HepG2 (cell line): Measurements from ENCODE around the gene MAST1. TPM values are rescaled to one million over a fixed set of nuclear protein-coding genes. Genes with fewer than 3 reads are reported as not detected.

ENCODE experiments used
- ESRRA ChIP-seq: sonication (generic); formaldehyde crosslinking; IDR thresholded peaks from 2 replicates; pipeline ENCODE4 v1.5.1; 2020; ENCODE audit warnings: mild to moderate bottlenecking, low read depth, missing genetic modification reagents
- KLF11 ChIP-seq: IDR thresholded peaks from 2 replicates; pipeline ENCODE4 v1.6.1; 2016; ENCODE audit warnings: missing compliant biosample characterization
- KLF6 ChIP-seq: IDR thresholded peaks from 2 replicates; pipeline ENCODE4 v1.8.0; 2016; ENCODE audit warnings: missing biosample characterization, missing genetic modification reagents
- RBFOX2 ChIP-seq: fragments of 200-400 bp; formaldehyde crosslinking; IDR thresholded peaks from 2 replicates; pipeline ENCODE4 v1.6.1; 2017; ENCODE audit warnings: low read depth, mild to moderate bottlenecking, low read length
- TBP ChIP-seq: sonication (generic); formaldehyde crosslinking; IDR thresholded peaks from 2 replicates; pipeline ENCODE4 v1.5.0; 2020; ENCODE audit warnings: missing genetic modification reagents
- YEATS2 ChIP-seq: sonication (generic); formaldehyde crosslinking; IDR thresholded peaks from 2 replicates; pipeline ENCODE4 v1.4.0; 2020; ENCODE audit warnings: missing genetic modification reagents, borderline replicate concordance
- ZNF446 ChIP-seq: sonication (generic); formaldehyde crosslinking; IDR thresholded peaks from 2 replicates; pipeline ENCODE4 v1.5.0; 2020; ENCODE audit warnings: mild to moderate bottlenecking, missing genetic modification reagents
- ZNF572 ChIP-seq: sonication (generic); formaldehyde crosslinking; IDR thresholded peaks from 2 replicates; pipeline ENCODE4 v1.5.1; 2020; ENCODE audit warnings: mild to moderate bottlenecking, missing genetic modification reagents
- ZNF709 ChIP-seq: sonication (generic); formaldehyde crosslinking; IDR thresholded peaks from 2 replicates; pipeline ENCODE4 v1.5.0; 2020; ENCODE audit warnings: mild to moderate bottlenecking, missing genetic modification reagents
- ZNF749 ChIP-seq: sonication (generic); formaldehyde crosslinking; IDR thresholded peaks from 2 replicates; pipeline ENCODE4 v1.8.0; 2022; ENCODE audit warnings: mild to moderate bottlenecking, missing genetic modification reagents, moderate library complexity, borderline replicate concordance
- polyA plus RNA-seq, 8 experiments: library from polyadenylated mRNA; depleted of rRNA in 3 of 8; stranded (reverse) in 7 of 8; unstranded in 1 of 8; fragments of >200 nt; fragmentation: Illumina TruSeq in 4 of 8; extraction: Trizol in 4 of 8; gene quantifications; 2 replicates each; pipeline versions ENCODE4 v1.2.1 to v1.2.3, GENCODE V29; 2011 to 2016; ENCODE audit warnings: low read depth in 4 of 8, missing spikeins in 1 of 8, mixed read lengths in 1 of 8; ENCODE audit not compliant: insufficient read depth in 1 of 8
- total RNA-seq, 5 experiments: library from RNA; depleted of rRNA; stranded (reverse); fragments of >200 nt; fragmentation: Illumina TruSeq; extraction: Trizol; gene quantifications; 2 replicates each; pipeline ENCODE4 v1.2.3, GENCODE V29; 2016; ENCODE audit warnings: low read depth in 1 of 5
- TF ChIP-seq, protein P1 (sequence below): sonication (generic); formaldehyde crosslinking; IDR thresholded peaks from 2 replicates; pipeline ENCODE4 v1.8.0; 2022; ENCODE audit warnings: missing genetic modification reagents, mild to moderate bottlenecking, borderline replicate concordance
- TF ChIP-seq, protein P2 (sequence below): sonication (generic); formaldehyde crosslinking; IDR thresholded peaks from 2 replicates; pipeline ENCODE4 v1.5.1; 2020; ENCODE audit warnings: mild to moderate bottlenecking, missing genetic modification reagents, moderate library complexity
- TF ChIP-seq, protein P3 (sequence below): sonication (generic); formaldehyde crosslinking; IDR thresholded peaks from 2 replicates; pipeline ENCODE4 v1.5.0; 2020; ENCODE audit warnings: mild to moderate bottlenecking, missing genetic modification reagents
- TF ChIP-seq, protein P4 (sequence below): sonication (generic); formaldehyde crosslinking; IDR thresholded peaks from 2 replicates; pipeline ENCODE4 v1.5.0; 2020; ENCODE audit warnings: mild to moderate bottlenecking, missing genetic modification reagents, moderate library complexity
- TF ChIP-seq, protein P5 (sequence below): IDR thresholded peaks from 2 replicates; pipeline ENCODE4 v1.6.1; 2016; ENCODE audit warnings: mild to moderate bottlenecking, missing biosample characterization, missing genetic modification reagents
- TF ChIP-seq, protein P6 (sequence below): sonication (generic); formaldehyde crosslinking; IDR thresholded peaks from 2 replicates; pipeline ENCODE4 v1.4.0; 2020; ENCODE audit warnings: missing genetic modification reagents

Gene MAST1
- total and polyA plus RNA-seq, 2 of the 13 experiments (the other 11 are each of a cell fraction or from before 2014, with no cell fraction given): 0.73 to 4.7 TPM

DNA sequence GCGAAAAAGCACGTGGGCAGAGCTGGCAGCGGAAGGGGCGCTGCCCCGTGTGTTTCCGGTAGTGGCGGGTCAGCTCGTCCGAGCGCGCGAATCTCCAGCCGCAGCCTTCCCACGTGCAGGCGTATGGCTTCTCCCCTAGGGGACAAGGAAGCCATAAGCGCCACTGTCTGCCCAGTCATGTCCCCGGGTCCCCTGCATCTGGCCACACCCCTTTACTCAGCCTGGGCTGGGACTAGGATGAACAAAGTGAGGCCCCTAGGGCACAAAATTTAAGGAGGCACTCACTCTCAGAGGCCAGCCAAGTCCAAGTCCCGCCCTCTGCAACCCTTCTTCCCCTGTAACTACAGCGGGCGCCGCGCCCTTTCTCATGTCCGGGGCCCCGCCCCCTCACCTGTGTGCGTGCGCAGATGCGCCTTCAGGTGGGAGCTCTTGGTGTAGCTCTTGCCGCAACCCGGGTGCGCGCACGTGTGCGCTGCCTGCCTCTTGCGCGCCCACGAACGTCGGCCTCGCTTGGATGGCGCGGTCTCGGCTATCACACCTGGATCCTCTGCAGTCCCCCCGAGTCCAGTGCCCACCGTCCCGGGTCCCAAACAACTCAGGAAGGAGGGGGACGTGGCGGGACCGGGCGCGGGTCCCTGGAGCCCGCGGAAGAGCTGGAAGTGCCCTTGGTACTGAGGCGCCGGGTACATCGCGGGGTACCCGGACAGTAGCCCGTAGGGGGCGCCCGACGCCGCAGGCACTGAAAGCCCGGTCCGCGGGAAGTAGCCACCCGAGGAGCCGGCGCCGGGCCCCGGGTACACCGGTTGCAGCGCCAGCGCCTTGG, 46.8 kb downstream of the MAST1 start (continued):
- TF ChIP-seq, protein P1, sequence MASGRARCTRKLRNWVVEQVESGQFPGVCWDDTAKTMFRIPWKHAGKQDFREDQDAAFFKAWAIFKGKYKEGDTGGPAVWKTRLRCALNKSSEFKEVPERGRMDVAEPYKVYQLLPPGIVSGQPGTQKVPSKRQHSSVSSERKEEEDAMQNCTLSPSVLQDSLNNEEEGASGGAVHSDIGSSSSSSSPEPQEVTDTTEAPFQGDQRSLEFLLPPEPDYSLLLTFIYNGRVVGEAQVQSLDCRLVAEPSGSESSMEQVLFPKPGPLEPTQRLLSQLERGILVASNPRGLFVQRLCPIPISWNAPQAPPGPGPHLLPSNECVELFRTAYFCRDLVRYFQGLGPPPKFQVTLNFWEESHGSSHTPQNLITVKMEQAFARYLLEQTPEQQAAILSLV (CRISPR knock-in tag): no peak
- no peak for TF ChIP-seq ZNF572 (CRISPR knock-in tag)
- no peak for TF ChIP-seq ZNF446 (CRISPR knock-in tag)
- TF ChIP-seq ZNF749: no peak
- TF ChIP-seq, protein P2, sequence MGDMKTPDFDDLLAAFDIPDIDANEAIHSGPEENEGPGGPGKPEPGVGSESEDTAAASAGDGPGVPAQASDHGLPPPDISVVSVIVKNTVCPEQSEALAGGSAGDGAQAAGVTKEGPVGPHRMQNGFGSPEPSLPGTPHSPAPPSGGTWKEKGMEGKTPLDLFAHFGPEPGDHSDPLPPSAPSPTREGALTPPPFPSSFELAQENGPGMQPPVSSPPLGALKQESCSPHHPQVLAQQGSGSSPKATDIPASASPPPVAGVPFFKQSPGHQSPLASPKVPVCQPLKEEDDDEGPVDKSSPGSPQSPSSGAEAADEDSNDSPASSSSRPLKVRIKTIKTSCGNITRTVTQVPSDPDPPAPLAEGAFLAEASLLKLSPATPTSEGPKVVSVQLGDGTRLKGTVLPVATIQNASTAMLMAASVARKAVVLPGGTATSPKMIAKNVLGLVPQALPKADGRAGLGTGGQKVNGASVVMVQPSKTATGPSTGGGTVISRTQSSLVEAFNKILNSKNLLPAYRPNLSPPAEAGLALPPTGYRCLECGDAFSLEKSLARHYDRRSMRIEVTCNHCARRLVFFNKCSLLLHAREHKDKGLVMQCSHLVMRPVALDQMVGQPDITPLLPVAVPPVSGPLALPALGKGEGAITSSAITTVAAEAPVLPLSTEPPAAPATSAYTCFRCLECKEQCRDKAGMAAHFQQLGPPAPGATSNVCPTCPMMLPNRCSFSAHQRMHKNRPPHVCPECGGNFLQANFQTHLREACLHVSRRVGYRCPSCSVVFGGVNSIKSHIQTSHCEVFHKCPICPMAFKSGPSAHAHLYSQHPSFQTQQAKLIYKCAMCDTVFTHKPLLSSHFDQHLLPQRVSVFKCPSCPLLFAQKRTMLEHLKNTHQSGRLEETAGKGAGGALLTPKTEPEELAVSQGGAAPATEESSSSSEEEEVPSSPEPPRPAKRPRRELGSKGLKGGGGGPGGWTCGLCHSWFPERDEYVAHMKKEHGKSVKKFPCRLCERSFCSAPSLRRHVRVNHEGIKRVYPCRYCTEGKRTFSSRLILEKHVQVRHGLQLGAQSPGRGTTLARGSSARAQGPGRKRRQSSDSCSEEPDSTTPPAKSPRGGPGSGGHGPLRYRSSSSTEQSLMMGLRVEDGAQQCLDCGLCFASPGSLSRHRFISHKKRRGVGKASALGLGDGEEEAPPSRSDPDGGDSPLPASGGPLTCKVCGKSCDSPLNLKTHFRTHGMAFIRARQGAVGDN (CRISPR knock-in tag): peak; percentile 87
- no peak for TF ChIP-seq YEATS2 (CRISPR knock-in tag)
- TF ChIP-seq KLF6 (CRISPR knock-in tag): no peak
- TF ChIP-seq, protein P3, sequence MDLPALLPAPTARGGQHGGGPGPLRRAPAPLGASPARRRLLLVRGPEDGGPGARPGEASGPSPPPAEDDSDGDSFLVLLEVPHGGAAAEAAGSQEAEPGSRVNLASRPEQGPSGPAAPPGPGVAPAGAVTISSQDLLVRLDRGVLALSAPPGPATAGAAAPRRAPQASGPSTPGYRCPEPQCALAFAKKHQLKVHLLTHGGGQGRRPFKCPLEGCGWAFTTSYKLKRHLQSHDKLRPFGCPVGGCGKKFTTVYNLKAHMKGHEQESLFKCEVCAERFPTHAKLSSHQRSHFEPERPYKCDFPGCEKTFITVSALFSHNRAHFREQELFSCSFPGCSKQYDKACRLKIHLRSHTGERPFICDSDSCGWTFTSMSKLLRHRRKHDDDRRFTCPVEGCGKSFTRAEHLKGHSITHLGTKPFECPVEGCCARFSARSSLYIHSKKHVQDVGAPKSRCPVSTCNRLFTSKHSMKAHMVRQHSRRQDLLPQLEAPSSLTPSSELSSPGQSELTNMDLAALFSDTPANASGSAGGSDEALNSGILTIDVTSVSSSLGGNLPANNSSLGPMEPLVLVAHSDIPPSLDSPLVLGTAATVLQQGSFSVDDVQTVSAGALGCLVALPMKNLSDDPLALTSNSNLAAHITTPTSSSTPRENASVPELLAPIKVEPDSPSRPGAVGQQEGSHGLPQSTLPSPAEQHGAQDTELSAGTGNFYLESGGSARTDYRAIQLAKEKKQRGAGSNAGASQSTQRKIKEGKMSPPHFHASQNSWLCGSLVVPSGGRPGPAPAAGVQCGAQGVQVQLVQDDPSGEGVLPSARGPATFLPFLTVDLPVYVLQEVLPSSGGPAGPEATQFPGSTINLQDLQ (CRISPR knock-in tag): no peak
- TF ChIP-seq, protein P4, sequence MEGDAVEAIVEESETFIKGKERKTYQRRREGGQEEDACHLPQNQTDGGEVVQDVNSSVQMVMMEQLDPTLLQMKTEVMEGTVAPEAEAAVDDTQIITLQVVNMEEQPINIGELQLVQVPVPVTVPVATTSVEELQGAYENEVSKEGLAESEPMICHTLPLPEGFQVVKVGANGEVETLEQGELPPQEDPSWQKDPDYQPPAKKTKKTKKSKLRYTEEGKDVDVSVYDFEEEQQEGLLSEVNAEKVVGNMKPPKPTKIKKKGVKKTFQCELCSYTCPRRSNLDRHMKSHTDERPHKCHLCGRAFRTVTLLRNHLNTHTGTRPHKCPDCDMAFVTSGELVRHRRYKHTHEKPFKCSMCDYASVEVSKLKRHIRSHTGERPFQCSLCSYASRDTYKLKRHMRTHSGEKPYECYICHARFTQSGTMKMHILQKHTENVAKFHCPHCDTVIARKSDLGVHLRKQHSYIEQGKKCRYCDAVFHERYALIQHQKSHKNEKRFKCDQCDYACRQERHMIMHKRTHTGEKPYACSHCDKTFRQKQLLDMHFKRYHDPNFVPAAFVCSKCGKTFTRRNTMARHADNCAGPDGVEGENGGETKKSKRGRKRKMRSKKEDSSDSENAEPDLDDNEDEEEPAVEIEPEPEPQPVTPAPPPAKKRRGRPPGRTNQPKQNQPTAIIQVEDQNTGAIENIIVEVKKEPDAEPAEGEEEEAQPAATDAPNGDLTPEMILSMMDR (CRISPR knock-in tag): peak; percentile 78
- TF ChIP-seq RBFOX2: peak; percentile 62
- TF ChIP-seq TBP (CRISPR knock-in tag): no peak
- 0 out of 2 replicates have a peak, but pooled peaks have one; percentile 32 for TF ChIP-seq KLF11 (CRISPR knock-in tag)
- no peak for TF ChIP-seq ZNF709
- TF ChIP-seq ESRRA: no peak
- TF ChIP-seq, protein P5, sequence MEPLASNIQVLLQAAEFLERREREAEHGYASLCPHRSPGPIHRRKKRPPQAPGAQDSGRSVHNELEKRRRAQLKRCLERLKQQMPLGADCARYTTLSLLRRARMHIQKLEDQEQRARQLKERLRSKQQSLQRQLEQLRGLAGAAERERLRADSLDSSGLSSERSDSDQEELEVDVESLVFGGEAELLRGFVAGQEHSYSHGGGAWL (CRISPR knock-in tag): peak; percentile 35; the same call in 1 of the 2 replicates
- TF ChIP-seq, protein P6, sequence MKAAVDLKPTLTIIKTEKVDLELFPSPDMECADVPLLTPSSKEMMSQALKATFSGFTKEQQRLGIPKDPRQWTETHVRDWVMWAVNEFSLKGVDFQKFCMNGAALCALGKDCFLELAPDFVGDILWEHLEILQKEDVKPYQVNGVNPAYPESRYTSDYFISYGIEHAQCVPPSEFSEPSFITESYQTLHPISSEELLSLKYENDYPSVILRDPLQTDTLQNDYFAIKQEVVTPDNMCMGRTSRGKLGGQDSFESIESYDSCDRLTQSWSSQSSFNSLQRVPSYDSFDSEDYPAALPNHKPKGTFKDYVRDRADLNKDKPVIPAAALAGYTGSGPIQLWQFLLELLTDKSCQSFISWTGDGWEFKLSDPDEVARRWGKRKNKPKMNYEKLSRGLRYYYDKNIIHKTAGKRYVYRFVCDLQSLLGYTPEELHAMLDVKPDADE (CRISPR knock-in tag): no peak
